SKM-1 (cell line): ENCODE data around the gene GALNT16.

Experiments
- DNase-seq: peaks from one replicate; lab custom pipeline; 2025; ENCODE audit not compliant: unreplicated experiment; lab: John Stamatoyannopoulos, UW

Gene GALNT16

DNA sequence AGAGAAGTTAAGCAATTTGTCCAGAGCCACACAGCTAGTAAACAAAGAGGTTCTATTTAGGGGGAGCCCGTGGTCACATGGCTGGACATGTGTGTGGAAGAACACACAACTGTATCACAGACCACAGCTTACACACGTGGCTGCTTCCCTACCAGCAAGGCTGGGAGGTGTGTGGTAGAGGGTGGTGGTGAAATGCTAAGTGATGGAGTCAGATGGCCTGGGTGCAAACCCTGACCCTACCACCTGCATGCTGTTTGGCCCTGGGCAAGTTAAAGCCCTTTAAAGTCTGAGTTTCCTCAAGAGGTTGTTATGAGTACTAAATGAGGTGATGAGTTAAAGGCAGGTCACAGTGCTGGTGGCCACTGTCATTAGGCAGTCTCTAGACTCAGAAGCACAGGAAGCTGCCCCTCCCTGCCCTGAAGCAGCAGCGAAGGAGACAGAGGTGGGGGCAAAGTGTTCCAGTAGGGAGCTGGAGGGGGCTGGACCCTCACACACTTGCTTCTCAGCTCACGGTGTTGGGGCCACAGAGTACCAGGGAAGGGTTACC lies 73.9 kb downstream of the GALNT16 start:
- no peak for DNase-seq

GRCh38 chr14:69334576-69334975 lies 74.6 kb downstream of the GALNT16 start:
- no peak for DNase-seq

- no peak for DNase-seq
These were observed 75.4 kb downstream of the GALNT16 start for GRCh38 chr14:69335371-69335771.

- DNase-seq: no peak
These were observed 78.0 kb downstream of the GALNT16 start for GRCh38 chr14:69337984-69338383.

DNA sequence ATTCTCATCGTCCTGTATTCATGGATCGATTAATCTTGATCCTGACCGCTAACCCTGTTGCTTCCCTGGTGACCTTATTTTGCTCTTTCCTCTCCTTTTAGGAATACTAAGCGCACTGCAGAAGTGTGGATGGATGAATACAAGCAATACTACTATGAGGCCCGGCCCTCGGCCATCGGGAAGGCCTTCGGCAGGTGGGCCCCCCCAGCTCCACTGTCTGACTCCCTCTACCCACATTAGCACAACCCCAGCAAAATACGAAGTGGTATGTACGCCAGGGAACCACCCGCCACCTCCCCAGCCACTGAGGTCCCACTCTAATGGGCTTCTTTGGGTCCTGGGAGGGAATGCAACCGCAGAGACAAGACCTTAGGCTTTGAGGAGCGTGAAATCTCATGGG lies 79.5 kb downstream of the GALNT16 start:
- DNase-seq: no peak

- DNase-seq: no peak
These were observed 83.1 kb downstream of the GALNT16 start for GRCh38 chr14:69342928-69343525.

GRCh38 chr14:69344171-69344570 lies 84.2 kb downstream of the GALNT16 start:
- no peak for DNase-seq

- no peak for DNase-seq
These were observed 85.4 kb downstream of the GALNT16 start for GRCh38 chr14:69345402-69345801.

GRCh38 chr14:69346710-69347109 lies 86.8 kb downstream of the GALNT16 start:
- DNase-seq: no peak

- DNase-seq: no peak
These were observed 89.3 kb downstream of the GALNT16 start for GRCh38 chr14:69349091-69349777.

- DNase-seq: no peak
These were observed 90.9 kb downstream of the GALNT16 start for GRCh38 chr14:69350892-69351291.

GRCh38 chr14:69351385-69351784 lies 91.4 kb downstream of the GALNT16 start:
- no peak for DNase-seq

DNA sequence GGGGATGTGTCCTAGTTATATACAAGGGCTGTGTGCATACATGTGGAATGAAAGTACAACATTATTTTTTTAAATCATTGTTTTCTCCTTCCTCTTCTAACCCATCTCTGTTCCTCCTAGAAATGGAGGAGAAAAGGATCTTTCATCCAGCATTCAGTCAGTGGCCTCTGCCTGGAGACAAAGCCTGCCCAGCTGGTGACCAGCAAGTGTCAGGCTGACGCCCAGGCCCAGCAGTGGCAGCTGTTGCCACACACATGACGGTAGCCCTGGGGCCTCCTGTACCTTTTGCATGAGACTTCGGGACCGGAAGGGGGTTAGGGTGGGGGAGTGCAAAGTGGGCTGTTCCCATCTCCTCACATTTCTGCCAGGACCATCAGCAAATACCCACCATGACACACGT lies 92.0 kb downstream of the GALNT16 start:
- DNase-seq: no peak

DNA sequence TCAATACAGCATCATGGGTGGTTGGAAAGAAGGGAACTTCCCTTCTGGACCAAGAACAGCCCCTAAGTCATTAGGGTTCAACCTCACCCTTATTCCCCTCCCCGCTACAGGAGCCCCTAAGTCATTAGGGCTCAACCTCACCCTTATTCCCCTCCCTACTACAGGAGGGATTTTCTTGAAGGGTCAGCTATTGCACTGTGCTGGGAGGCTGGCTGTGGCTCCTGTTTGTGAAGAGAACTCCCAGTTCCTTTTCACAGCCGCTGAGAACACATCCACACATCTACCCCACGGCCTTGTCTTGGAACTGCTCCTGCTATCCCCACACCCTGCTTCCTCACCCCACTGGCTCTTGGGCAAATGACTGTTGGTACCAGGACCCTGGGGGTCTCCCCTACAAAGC lies 93.2 kb downstream of the GALNT16 start:
- DNase-seq: no peak

DNA sequence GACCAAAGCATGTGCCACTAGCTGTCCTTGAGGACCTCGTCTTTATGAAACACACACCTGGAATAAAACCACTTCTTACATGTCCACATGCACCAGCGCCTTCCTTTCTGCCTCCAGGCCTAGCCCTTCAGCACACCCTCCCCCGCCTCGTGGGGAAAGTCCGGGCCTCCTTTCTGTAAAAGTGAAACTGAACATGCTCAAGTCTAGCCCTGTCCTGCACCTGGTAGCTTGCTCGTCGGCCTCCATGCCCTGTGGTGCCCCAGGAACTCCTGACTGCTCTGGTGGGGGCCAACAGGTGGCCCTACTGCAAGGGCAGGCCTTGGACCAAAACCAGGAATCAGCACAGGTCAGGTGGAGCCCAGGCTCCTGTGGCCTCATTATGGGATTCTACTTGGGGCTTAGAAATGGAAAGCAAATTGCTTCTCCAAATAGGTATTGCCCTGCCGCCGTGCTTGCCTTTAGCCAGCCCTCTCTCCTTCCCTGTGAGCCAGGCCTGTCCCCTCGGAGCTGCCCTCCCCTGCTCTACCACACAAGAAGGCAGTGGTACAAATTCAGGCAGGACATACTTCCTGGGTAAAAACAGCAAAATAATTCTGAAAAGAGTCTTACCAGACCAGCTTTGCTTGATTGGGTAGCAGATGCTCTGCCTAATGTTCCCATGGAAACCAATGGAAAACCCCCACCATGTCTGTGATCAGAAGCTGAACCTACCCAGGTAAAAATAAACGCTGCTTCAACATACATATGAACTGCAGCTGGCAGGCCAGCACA lies 94.6 kb downstream of the GALNT16 start:
- DNase-seq: no peak

DNA sequence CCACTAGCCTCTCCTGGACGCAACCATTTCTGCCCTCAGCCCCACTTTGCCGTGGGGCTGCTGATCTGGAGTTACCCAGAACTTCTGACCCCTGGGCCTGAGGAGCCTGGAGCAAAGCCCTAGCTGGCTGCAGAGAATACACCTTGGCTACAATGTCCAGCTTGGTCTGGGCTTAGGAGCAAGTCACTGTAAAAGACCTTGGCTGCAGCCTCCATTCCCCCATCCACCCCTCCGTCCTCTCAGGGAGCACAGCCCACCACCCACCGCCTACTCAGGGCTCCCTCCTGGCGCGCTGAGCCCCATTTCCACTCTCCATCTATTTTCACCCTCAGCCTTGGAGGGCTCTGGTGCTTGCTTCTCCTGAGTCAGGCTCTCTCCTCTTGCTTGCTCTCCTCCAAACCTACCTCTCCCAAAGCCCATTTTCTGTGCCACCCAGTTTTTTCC lies 95.2 kb downstream of the GALNT16 start:
- no peak for DNase-seq

DNA sequence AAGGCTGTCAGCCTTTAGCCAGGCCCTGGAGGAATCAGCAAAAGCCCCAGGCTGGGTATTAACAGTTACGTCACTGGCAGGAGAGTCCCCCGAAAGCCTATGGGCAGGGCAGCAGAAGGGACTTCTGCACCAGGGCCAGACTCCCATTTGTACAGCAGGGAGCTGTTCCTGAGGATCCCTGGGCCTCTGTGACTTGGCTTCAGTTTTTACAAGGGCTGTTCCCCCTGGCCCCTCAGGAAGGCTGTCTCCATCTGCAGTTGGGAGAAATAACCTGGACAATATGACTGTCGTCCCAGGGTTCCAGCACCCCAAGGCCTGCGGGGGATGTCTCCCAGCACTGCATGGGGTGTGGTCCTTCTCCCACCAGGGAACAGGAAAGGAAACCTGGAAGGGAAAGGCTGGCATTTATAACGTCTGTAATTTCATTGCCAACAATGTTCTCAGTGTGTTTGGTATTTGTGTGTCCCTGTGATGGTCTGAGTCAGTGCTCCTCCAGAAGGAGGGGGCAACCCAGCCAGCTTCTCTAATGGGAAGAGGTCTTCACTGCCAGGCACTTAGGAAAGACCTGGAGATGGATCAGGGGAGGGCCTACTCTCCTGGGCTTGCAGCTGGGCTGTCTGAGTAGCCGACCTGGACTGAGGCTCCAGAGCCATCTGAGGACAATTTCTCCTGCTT lies 95.8 kb downstream of the GALNT16 start:
- no peak for DNase-seq

GRCh38 chr14:69356903-69357543 lies 97.1 kb downstream of the GALNT16 start:
- DNase-seq: no peak

DNA sequence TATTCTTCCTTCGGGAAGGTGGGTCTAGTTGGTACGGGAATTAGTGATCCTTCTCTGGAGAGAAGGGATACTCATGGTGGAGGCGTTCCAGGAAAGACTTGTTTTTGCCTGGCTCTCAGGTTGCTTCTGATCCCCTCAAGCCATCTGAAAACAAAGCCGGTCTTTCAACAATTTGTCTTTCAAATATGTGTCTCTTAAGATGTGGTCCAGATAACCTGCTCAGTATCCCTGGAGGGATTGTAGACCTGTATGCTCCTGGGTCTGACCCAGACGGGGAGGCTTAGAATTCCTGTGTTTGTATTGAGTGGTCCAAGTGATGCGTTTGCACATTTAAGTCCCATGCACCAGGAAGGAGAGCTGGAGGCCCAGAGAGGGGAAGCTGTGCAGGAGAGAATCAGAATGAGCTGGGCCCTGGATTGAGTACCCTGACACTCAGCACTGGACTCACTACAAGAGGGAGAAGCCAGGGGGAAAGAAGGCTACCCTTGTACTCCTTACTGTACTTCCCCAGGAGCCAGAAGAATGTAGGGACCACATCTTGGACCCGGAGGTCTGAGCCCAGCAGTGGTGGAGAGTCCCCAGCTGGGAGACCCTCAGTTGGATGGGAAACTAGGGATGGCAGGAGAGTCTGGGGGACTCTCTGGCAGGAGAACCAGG lies 97.7 kb downstream of the GALNT16 start:
- no peak for DNase-seq

DNA sequence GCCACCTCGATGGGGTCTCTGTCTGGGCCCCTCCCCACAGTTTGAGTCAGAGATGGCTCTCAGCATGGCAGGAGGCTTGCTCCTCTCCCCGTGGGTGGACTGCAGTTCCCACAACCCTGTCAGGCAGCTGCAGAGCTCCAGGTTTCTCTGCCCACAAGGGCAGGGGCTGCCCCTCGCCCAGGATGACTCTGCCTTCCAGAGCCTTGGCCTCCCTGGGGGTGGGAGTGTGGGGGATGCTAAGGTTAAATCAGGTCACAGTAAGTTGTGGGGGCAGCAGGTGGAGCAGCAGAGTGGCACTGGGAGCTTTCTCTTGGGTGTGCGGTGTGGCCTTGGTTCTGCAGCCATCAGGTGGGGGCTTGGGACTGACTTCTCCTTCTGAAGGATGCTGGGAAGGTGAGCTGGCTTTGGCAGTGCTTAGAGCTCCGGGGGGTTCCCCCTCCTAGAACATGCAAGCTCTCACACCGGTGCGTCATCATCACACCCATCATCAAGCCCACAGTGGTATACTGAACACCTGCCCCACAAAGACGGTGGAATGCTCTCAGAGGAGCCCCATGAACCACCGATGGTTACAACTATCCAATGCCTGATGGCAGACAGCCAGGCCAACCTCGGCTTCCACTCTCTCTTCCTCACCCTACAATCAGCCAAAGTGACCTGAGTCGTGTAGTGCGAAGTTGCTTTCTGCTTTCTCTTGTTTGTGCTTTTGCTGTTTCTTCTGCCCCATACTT lies 98.4 kb downstream of the GALNT16 start:
- no peak for DNase-seq
